ENCODE data around the gene HNRNPLL. TPM values are rescaled to one million over a fixed set of nuclear protein-coding genes. Genes with fewer than 3 reads are reported as not detected.

The HNRNPLL gene
- total and polyA plus RNA-seq, 2 of the 13 experiments (the other 11 are each of a cell fraction or from before 2014, with no cell fraction given): 49.4 to 103 TPM

GRCh38 chr2:38583524-38583923 is 19.2 kb downstream of the HNRNPLL start (continued):
- TF ChIP-seq PAX8 (CRISPR knock-in tag; IDR thresholded peaks at IDR 0.05; ENCODE audit: borderline replicate concordance): no peak
- no peak for TF ChIP-seq ZNF605 (CRISPR knock-in tag; IDR thresholded peaks at IDR 0.05)

- ATAC-seq: peak; percentile 89
- H3K9me3 ChIP-seq (ENCODE audit: low read length): no peaks in the 10 kb centered on the region
- peaks cover 18 to 80% of the 10 kb centered on the region in 2 experiments for H3K36me3 ChIP-seq (replicated peaks in 1 of 2; ENCODE audit: control insufficient read depth in 1 of 2, insufficient read depth in 2 of 2, low read length in 2 of 2)
- intact Hi-C loops (cut with micrococcal nuclease; ENCODE audit: unreplicated experiment) (loop anchor here (1.0 to 2.0 kb wide), 4 partner anchors 21 to 160 kb away; partner anchors contain the start of gene HNRNPLL), in situ Hi-C loops (cut with HindIII; ENCODE audit: extremely low pct_ligation_motif_present, low pct_unique_long_range_greater_than_20kb) (no loop called here)
- H3K79me2 ChIP-seq (ENCODE audit: insufficient read depth, low read length): peaks cover 67% of the 10 kb centered on the region
- 80% methylated on average over 9 of the region's 9 CpGs for WGBS (ENCODE audit: low lambda C conversion rate)
- peaks cover 22% of the 10 kb centered on the region for H3K4me1 ChIP-seq (ENCODE audit: insufficient read depth, low read length)
- no peak for FAIRE-seq
- H4K20me1 ChIP-seq (ENCODE audit: insufficient read depth, low read length): peaks cover 20% of the 10 kb centered on the region
- H2AFZ ChIP-seq (ENCODE audit: low read length): no peak overlapping the region
- ChIA-PET CTCF (ENCODE audit: low intra/inter-chr PET ratio, low total read pairs) (interaction anchor here (1.1 to 2.3 kb wide), 4 partner anchors 26 to 160 kb away, joined by 3 to 19 read pairs (median 9); no protein-coding TSS in a partner anchor), POLR2A (interaction anchor here (0.8 to 1.9 kb wide), 7 partner anchors 17 to 170 kb away, joined by 3 to 16 read pairs (median 4); partner anchors contain the start of genes GALM and SRSF7)
- H3K4me3 ChIP-seq (replicated peaks in 1 of 3; ENCODE audit: insufficient read depth in 1 of 3, low read depth in 2 of 3, low read length in 3 of 3): no peak overlapping the region
- BruUV-seq (replicated peaks): TSS peak; percentile 0
- peak; percentile 80 for DNase-seq (ENCODE audit: low spot score)
- no peak overlapping the region for H3K9ac ChIP-seq (ENCODE audit: insufficient read depth, low read depth, low read length)
- no peak overlapping the region for H3K27ac ChIP-seq (ENCODE audit: extremely low read length, insufficient read depth, low read length)
- H3K4me2 ChIP-seq (ENCODE audit: low read depth, low read length): no peak overlapping the region
- H3K27me3 ChIP-seq (ENCODE audit: control insufficient read depth in 1 of 2, insufficient read depth in 2 of 2, low read length in 2 of 2): no peaks in the 10 kb centered on the region
- TF ChIP-seq CHD4 (IDR thresholded peaks at IDR 0.05; ENCODE audit: borderline replicate concordance, low read length): no peak
- no peak for TF ChIP-seq ZBTB20 (CRISPR knock-in tag; IDR thresholded peaks at IDR 0.05; ENCODE audit: borderline replicate concordance, low read depth)
- TF ChIP-seq MTERF4 (CRISPR knock-in tag; IDR thresholded peaks at IDR 0.05): no peak
- TF ChIP-seq ZNF207 (IDR thresholded peaks at IDR 0.05; ENCODE audit: borderline replicate concordance): no peak
- no peak for TF ChIP-seq POLR2AphosphoS2 (IDR thresholded peaks at IDR 0.05; ENCODE audit: low read depth, low read length)
- TF ChIP-seq ATM (IDR thresholded peaks at IDR 0.05; ENCODE audit: borderline replicate concordance): no peak
- peak; percentile 85 for TF ChIP-seq STAG1 (CRISPR knock-in tag; IDR thresholded peaks at IDR 0.05)
- peak; percentile 11; the same call in 1 of the 2 replicates for TF ChIP-seq ISL2 (CRISPR knock-in tag; IDR thresholded peaks at IDR 0.05)
- no peak for TF ChIP-seq ATRX (CRISPR knock-in tag; IDR thresholded peaks at IDR 0.05; ENCODE audit: borderline replicate concordance)
- peak; percentile 96 for TF ChIP-seq RBM22 (optimal IDR thresholded peaks at IDR 0.05; ENCODE audit: low read length)
- no peak for TF ChIP-seq ZNF20 (CRISPR knock-in tag; IDR thresholded peaks at IDR 0.05)
- TF ChIP-seq ZNF644 (CRISPR knock-in tag; IDR thresholded peaks at IDR 0.05; ENCODE audit: low read depth): no peak
- TF ChIP-seq POLR2AphosphoS5 (IDR thresholded peaks at IDR 0.05; ENCODE audit: low read depth, low read length): 0 out of 2 replicates have a peak, but pooled peaks have one; percentile 16
- TF ChIP-seq ELF3 (CRISPR knock-in tag; IDR thresholded peaks at IDR 0.05): peak; percentile 35; the same call in 1 of the 2 replicates
- 0 out of 2 replicates have a peak, but pooled peaks have one; percentile 16 for TF ChIP-seq THRA (CRISPR knock-in tag; IDR thresholded peaks at IDR 0.05; ENCODE audit: borderline replicate concordance)
- 0 out of 2 replicates have a peak, but pooled peaks have one; percentile 53 for TF ChIP-seq CREB3 (CRISPR knock-in tag; IDR thresholded peaks at IDR 0.05)
Observed at GRCh38 chr2:38581193-38582147, 21.3 kb downstream of the HNRNPLL start.
